HFF-Myc (cell line): ENCODE data around the gene EGFL7.

Source experiments
- DNase-seq: peaks from one replicate; pipeline ENCODE4 v3.0.0-alpha.2; 2011; ENCODE audit warnings: low read depth; ENCODE audit errors: extremely low read depth
- H3K4me3 ChIP-seq: replicated peaks from 2 replicates; pipeline ENCODE4 v1.5.1; 2011; ENCODE audit warnings: low read depth, mild to moderate bottlenecking, control low read depth, low read length
- TF ChIP-seq, protein P1 (sequence below): IDR thresholded peaks from 2 replicates; pipeline ENCODE4 v1.5.1; 2012; ENCODE audit warnings: mild to moderate bottlenecking, low read depth, low read length, control low read depth; ENCODE audit errors: missing control alignments

EGFL7 gene

DNA sequence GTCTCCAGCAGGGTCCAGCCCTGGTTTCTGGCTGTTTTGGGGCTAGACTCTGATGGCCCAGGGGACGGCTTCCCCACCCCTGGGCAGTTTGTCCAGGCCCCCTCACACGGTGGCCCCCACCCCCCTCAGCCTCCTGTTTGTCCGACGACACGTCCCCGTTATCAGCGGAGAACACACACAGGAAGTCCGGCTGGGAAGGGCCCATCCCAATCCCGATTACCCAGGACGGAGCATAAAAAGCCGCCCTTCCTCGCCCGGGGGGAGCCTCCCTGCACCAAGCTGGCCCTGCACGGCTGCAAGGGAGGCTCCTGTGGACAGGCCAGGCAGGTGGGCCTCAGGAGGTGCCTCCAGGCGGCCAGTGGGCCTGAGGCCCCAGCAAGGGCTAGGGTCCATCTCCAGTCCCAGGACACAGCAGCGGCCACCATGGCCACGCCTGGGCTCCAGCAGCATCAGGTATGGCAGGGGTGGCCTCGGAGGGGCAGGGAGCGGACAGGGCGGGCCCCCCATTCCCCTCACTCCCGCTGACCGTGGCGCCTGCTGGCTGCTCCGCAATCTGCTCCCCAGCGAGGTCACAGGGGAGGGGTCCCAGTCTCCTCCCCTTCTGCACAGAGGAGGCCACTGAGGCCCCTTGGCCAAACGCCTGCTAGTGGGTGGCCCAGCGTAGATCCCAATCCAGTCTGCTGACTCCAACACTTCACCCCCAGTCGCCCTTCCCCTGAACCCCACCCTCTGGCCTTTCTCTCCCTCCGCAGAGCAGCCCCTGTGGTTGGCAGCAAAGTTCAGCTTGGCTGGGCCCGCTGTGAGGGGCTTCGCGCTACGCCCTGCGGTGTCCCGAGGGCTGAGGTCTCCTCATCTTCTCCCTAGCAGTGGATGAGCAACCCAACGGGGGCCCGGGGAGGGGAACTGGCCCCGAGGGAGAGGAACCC lies at the start of gene EGFL7:
Gene EGFL7 (plus strand): TSS at position 261 of the 926 bp plus-strand sequence. CDS start 5,367 bp downstream, outside the sequence.
- TF ChIP-seq, protein P1, sequence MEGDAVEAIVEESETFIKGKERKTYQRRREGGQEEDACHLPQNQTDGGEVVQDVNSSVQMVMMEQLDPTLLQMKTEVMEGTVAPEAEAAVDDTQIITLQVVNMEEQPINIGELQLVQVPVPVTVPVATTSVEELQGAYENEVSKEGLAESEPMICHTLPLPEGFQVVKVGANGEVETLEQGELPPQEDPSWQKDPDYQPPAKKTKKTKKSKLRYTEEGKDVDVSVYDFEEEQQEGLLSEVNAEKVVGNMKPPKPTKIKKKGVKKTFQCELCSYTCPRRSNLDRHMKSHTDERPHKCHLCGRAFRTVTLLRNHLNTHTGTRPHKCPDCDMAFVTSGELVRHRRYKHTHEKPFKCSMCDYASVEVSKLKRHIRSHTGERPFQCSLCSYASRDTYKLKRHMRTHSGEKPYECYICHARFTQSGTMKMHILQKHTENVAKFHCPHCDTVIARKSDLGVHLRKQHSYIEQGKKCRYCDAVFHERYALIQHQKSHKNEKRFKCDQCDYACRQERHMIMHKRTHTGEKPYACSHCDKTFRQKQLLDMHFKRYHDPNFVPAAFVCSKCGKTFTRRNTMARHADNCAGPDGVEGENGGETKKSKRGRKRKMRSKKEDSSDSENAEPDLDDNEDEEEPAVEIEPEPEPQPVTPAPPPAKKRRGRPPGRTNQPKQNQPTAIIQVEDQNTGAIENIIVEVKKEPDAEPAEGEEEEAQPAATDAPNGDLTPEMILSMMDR, result no peak
- H3K4me3 ChIP-seq, result no peak within 1 kb of the TSS
- no peak for DNase-seq

DNA sequence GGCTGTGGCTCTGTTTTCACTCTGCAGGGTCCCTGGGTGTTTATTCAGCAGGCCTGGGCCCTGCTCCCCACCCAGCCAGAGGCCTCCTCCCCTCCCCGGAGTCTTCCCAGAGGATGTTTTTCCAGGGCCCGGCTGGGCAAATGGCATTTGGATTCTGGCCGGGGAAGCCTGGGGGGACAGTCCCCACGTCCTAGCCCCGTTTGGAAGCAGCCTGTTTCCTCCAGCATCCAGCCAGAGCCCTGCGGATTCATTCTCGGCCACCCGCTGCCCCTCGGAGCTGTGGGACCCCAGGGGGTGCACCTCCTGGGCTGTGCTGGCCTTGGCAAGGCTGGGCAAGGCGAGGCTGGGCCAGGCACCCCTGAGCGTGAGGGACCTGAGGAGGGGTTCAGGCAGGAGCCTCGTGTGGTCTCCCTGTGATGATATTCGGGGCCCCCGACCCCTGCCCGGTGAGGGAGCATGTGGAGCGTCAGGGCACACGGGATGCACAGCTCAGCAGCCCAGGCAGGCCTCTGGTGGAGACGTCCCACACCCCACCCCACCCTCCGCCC lies 48.8 kb upstream of the EGFL7 start:
- no peak overlapping the region for H3K4me3 ChIP-seq
- TF ChIP-seq, protein P1, result no peak
- no peak for DNase-seq

DNA sequence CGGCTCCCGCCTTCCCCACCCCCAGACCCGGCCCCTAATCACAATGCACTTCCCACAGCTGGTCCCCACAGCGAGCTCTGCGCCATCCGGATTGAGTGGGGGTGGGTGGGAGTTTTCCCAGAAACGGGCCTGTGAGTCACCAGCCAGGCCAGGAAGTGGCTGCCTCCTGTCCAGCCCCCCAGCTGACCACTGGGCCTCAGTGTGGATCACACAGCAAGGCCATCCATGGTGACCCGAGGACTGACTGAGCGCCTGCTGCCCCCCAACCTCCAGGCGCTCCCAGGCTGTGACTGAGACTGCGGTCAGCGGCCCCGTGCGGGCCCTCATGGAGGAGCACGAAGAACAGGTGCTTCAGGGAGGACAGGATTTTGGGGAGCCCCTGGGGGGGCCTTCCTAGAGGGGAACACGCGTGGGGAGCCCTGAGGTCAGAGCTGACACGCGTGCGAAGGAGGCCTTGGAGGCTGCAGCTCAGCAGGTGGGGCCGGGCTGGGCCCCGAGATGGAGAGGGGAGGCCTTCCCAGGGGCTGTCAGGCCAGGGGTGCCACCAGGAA lies 48.3 kb upstream of the EGFL7 start:
- H3K4me3 ChIP-seq, result no peak overlapping the region
- TF ChIP-seq, protein P1, result no peak
- peak; percentile 26 for DNase-seq

- no peak overlapping the region for H3K4me3 ChIP-seq
- DNase-seq, result no peak
- TF ChIP-seq, protein P1, result no peak
These were observed 47.6 kb upstream of the EGFL7 start for GRCh38 chr9:136614967-136615623.

- H3K4me3 ChIP-seq, result no peak overlapping the region
- DNase-seq, result no peak
- TF ChIP-seq, protein P1, result no peak
These were observed 46.9 kb upstream of the EGFL7 start for GRCh38 chr9:136615631-136616306.

- no peak overlapping the region for H3K4me3 ChIP-seq
- no peak for DNase-seq
- TF ChIP-seq, protein P1, result no peak
These were observed 46.4 kb upstream of the EGFL7 start for GRCh38 chr9:136616307-136616635.
